AG08395 (cell line): ENCODE results near the gene TOX3.

ENCODE experiments used
- DNase-seq: peaks from one replicate; pipeline ENCODE4 v3.0.0; 2012; ENCODE audit warnings: mixed read lengths, low spot score

TOX3 gene

DNA sequence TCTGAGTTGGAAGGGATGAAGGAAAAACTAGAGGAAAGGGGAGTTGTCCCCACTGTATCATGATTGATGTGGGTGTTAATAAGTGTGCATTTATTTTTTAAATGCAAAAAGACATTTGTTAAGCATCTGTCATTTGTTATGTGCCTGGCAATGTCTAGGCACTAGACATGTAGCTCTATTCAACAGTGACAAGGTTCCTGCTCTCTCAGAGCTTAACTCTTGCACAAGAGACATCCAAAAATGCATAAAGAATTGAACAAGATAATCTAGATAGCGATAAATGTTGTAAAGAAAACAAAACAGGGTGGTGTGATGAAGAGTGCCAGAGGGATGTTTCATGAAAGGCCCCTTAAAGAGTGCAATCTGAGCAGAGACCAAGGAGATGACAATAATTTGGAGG is 148.9 kb downstream of the TOX3 start:
- DNase-seq, result no peak

DNA sequence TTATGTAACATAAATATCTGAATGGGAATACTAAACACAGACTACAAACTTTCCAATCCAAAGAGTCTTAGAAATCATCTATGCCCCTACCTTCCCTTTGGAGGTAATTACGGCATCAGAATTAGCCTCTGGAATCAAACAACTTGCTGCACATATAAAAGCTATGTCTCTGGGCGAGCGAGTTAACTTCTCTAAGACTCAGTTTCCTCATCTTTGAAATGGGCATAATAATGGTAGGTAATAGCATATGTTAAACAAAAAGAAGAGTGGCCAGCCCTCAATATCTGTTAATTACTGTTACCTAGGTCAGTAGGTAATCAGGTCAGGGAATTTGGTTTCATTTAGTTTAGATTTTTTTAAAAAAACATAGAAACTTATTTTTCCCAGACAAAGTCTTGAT is 153.5 kb downstream of the TOX3 start:
- DNase-seq, result no peak

- DNase-seq, result no peak
These were observed 157.9 kb downstream of the TOX3 start for GRCh38 chr16:52389045-52389444.
